HG02884 (cell line): ENCODE results near the gene PPP4R1.
"Not testable (repeated sequence)": the region's sequence is repeated elsewhere in the genome, so short reads cannot be mapped to it uniquely, and the experiment has no call there.

Experiments
- ATAC-seq: cut with Tn5 transposase; IDR thresholded peaks from one replicate; pipeline ENCODE4 v1.9.1; 2021; ENCODE audit warnings: mild to moderate bottlenecking, moderate library complexity; ENCODE audit not compliant: unreplicated experiment

Gene PPP4R1

GRCh38 chr18:9629709-9630108, 15.3 kb upstream of the PPP4R1 start:
- no peak for ATAC-seq

- ATAC-seq, result no peak
These were observed 14.6 kb upstream of the PPP4R1 start for GRCh38 chr18:9628984-9629383.

GRCh38 chr18:9627642-9628041, 13.3 kb upstream of the PPP4R1 start:
- ATAC-seq, result no peak

- no peak for ATAC-seq
These were observed 5.6 kb upstream of the PPP4R1 start for GRCh38 chr18:9619990-9620389.

- ATAC-seq, result no peak
These were observed 5.2 kb upstream of the PPP4R1 start for GRCh38 chr18:9619545-9619944.

GRCh38 chr18:9619056-9619455, 4.7 kb upstream of the PPP4R1 start:
- ATAC-seq, result no peak

GRCh38 chr18:9617006-9617542, 2.7 kb upstream of the PPP4R1 start:
- no peak for ATAC-seq

GRCh38 chr18:9616049-9616448, 1.7 kb upstream of the PPP4R1 start:
- no peak for ATAC-seq

GRCh38 chr18:9615280-9615797, 980 bp upstream of the PPP4R1 start:
- no peak for ATAC-seq

GRCh38 chr18:9613550-9614400, 584 bp downstream of the PPP4R1 start:
- ATAC-seq, result peak; percentile 38

- no peak for ATAC-seq
These were observed 1.4 kb downstream of the PPP4R1 start for GRCh38 chr18:9612977-9613376.

- peak; percentile 37 for ATAC-seq
These were observed 2.0 kb downstream of the PPP4R1 start for GRCh38 chr18:9612215-9612830.

GRCh38 chr18:9609190-9609589, 5.2 kb downstream of the PPP4R1 start:
- ATAC-seq, result no peak

- no peak for ATAC-seq
These were observed 5.6 kb downstream of the PPP4R1 start for GRCh38 chr18:9608728-9609127.

- ATAC-seq, result no peak
These were observed 6.1 kb downstream of the PPP4R1 start for GRCh38 chr18:9608298-9608697.

GRCh38 chr18:9607111-9607510, 7.2 kb downstream of the PPP4R1 start:
- not testable (repeated sequence) for ATAC-seq

- ATAC-seq, result no peak
These were observed 8.3 kb downstream of the PPP4R1 start for GRCh38 chr18:9606039-9606438.

- no peak for ATAC-seq
These were observed 10.0 kb downstream of the PPP4R1 start for GRCh38 chr18:9604348-9604747.

GRCh38 chr18:9599328-9599727, 15.0 kb downstream of the PPP4R1 start:
- no peak for ATAC-seq

- ATAC-seq, result no peak
These were observed 16.8 kb downstream of the PPP4R1 start for GRCh38 chr18:9597609-9598008.

- no peak for ATAC-seq
These were observed 17.4 kb downstream of the PPP4R1 start for GRCh38 chr18:9596843-9597526.
